Lung (tissue), 12 donors: ENCODE measurements around the gene CACFD1. TPM values are rescaled to one million over a fixed set of nuclear protein-coding genes. Genes with fewer than 3 reads are reported as not detected.

Experiments used
- ATAC-seq: fragments of 200-7000 bp; cut with Tn5 transposase; one replicate; pipeline ENCODE4 v1.9.1; 2020; ENCODE audit warnings: moderate number of reproducible peaks; ENCODE audit not compliant: insufficient read depth, low FRiP score
- DNase-seq, 3 donors: peaks; one replicate each; pipeline ENCODE4 v3.0.0-alpha.2; 2013 to 2017
- H3K27ac ChIP-seq, 2 donors: one replicate each; pipeline ENCODE4 v1.5.1; 2013; ENCODE audit warnings: mild to moderate bottlenecking in 2 of 2, moderate library complexity in 2 of 2, control low read depth in 1 of 2, inconsistent platforms in 1 of 2, low read depth in 1 of 2, low read length in 1 of 2
- H3K27me3 ChIP-seq, 3 donors: one replicate each; pipeline ENCODE4 v1.5.1; 2013; ENCODE audit warnings: low read length in 2 of 3; ENCODE audit not compliant: control insufficient read depth in 3 of 3, insufficient read depth in 3 of 3
- H3K36me3 ChIP-seq, 4 donors: one replicate each; pipeline ENCODE4 v1.5.1; 2013; ENCODE audit warnings: low read length in 4 of 4, mild to moderate bottlenecking in 1 of 4, moderate library complexity in 1 of 4; ENCODE audit not compliant: control insufficient read depth in 4 of 4, insufficient read depth in 4 of 4
- H3K4me1 ChIP-seq, 5 donors: one replicate each; pipeline ENCODE4 v1.5.1; 2013; ENCODE audit warnings: low read length in 5 of 5, mild to moderate bottlenecking in 2 of 5, moderate library complexity in 1 of 5; ENCODE audit not compliant: control insufficient read depth in 5 of 5, insufficient read depth in 5 of 5
- H3K4me3 ChIP-seq: one replicate; pipeline ENCODE4 v1.5.1; 2013; ENCODE audit warnings: mild to moderate bottlenecking, control low read depth, moderate library complexity
- H3K9ac ChIP-seq, 2 donors: one replicate each; pipeline ENCODE4 v1.5.1; 2013; ENCODE audit warnings: low read length in 2 of 2, control low read depth in 1 of 2; ENCODE audit not compliant: insufficient read depth in 1 of 2
- H3K9me3 ChIP-seq, 4 donors: one replicate each; pipeline ENCODE4 v1.5.1; 2013; ENCODE audit warnings: low read length in 3 of 4, mild to moderate bottlenecking in 1 of 4, moderate library complexity in 1 of 4; ENCODE audit not compliant: control insufficient read depth in 4 of 4, insufficient read depth in 3 of 4
- CTCF ChIP-seq: IDR thresholded peaks from 2 replicates; pipeline ENCODE4 v1.5.1; 2012; ENCODE audit warnings: mild to moderate bottlenecking; ENCODE audit errors: control extremely low read depth, extremely low read depth
- WGBS, 2 donors: extraction: QIAGEN DNeasy Blood & Tissue Kit; methylation state at CpG; one replicate each; pipeline ENCODE4 v1.1.7; 2013; 5-methylcytosine and 5-hydroxymethylcytosine counted together
- polyA plus RNA-seq, 2 donors: library from polyadenylated mRNA; stranded (reverse); fragments of 200-250 nt; gene quantifications; one replicate each; pipeline ENCODE4 v1.2.1, GENCODE V29; 2013
- total RNA-seq, 2 donors: library from RNA; depleted of rRNA in 1 of 2; stranded (reverse); fragments of >200 nt in 1 of 2; gene quantifications; one replicate each; pipeline ENCODE4 v1.2.1, GENCODE V29; 2014 to 2021
- donor health status: control.
- donor health status: control.
- donor health status: Bipolar disorder and iron deficiency.
- donor health status: healthy.
- donor health status: DM: yes; HTN: yes; CAD: no.

Gene CACFD1
- total and polyA plus RNA-seq, 4 donors: 18.7 to 46.1 (median 32.1) TPM

GRCh38 chr9:133460405-133461175 lies 812 bp downstream of the CACFD1 start:
- H3K27ac ChIP-seq: peak overlapping the region; percentile 91
- peaks cover 0 to 3% (median 0%) of the 10 kb centered on the region in 4 donors for H3K36me3 ChIP-seq
- peak overlapping the region; percentile 20 for H3K4me3 ChIP-seq
- H3K4me1 ChIP-seq: peaks cover 0 to 15% (median 7%) of the 10 kb centered on the region in 5 donors
- DNase-seq (peak; percentile 57 to 69 (median 66)), ATAC-seq (peak; percentile 12)
- peak overlapping the region in 1 of 2 donors; percentile 81 for H3K9ac ChIP-seq
- no peak for TF ChIP-seq CTCF
- no peaks in the 10 kb centered on the region for H3K27me3 ChIP-seq
- WGBS, 2 donors: 15 to 33% methylated on average over 19 to 30 of the region's 30 CpGs
- no peaks in the 10 kb centered on the region for H3K9me3 ChIP-seq

- Histone ChIP-seq H3K9me3 (no peaks in the 10 kb centered on the region), H3K4me3 (no peak overlapping the region), H3K27ac (peak overlapping the region in 1 of 2 donors; percentile 33), H3K9ac (no peak overlapping the region), H3K36me3 (peaks cover 0 to 3% (median 0%) of the 10 kb centered on the region in 4 donors), H3K27me3 (no peaks in the 10 kb centered on the region), H3K4me1 (peaks cover 0 to 15% (median 7%) of the 10 kb centered on the region in 5 donors)
- ATAC-seq (no peak), DNase-seq (no peak)
- WGBS, 2 donors: 76 to 85% methylated on average over 4 of the region's 4 CpGs
- TF ChIP-seq CTCF: no peak
Measured at GRCh38 chr9:133461975-133462374, 2.2 kb downstream of the CACFD1 start.

- DNase-seq (no peak), ATAC-seq (no peak)
- Histone ChIP-seq H3K36me3 (peaks cover 0 to 10% (median 0%) of the 10 kb centered on the region in 4 donors), H3K27ac (no peak overlapping the region), H3K27me3 (no peaks in the 10 kb centered on the region), H3K4me1 (peaks cover 0 to 15% (median 7%) of the 10 kb centered on the region in 5 donors), H3K9ac (no peak overlapping the region), H3K9me3 (no peaks in the 10 kb centered on the region), H3K4me3 (no peak overlapping the region)
- WGBS, 2 donors: 92 to 94% methylated on average over 22 of the region's 22 CpGs
- TF ChIP-seq CTCF: no peak
Measured at GRCh38 chr9:133463234-133463863, 3.6 kb downstream of the CACFD1 start.
